COLO829 (cell line): Measurements from ENCODE around the gene SNORC.
"Not testable (repeated sequence)": the region's sequence is repeated elsewhere in the genome, so short reads cannot be mapped to it uniquely, and the experiment has no call there.

Experiments used
- DNase-seq: peaks from one replicate; pipeline ENCODE4 v3.0.0; 2012; ENCODE audit warnings: low spot score

SNORC gene

DNA sequence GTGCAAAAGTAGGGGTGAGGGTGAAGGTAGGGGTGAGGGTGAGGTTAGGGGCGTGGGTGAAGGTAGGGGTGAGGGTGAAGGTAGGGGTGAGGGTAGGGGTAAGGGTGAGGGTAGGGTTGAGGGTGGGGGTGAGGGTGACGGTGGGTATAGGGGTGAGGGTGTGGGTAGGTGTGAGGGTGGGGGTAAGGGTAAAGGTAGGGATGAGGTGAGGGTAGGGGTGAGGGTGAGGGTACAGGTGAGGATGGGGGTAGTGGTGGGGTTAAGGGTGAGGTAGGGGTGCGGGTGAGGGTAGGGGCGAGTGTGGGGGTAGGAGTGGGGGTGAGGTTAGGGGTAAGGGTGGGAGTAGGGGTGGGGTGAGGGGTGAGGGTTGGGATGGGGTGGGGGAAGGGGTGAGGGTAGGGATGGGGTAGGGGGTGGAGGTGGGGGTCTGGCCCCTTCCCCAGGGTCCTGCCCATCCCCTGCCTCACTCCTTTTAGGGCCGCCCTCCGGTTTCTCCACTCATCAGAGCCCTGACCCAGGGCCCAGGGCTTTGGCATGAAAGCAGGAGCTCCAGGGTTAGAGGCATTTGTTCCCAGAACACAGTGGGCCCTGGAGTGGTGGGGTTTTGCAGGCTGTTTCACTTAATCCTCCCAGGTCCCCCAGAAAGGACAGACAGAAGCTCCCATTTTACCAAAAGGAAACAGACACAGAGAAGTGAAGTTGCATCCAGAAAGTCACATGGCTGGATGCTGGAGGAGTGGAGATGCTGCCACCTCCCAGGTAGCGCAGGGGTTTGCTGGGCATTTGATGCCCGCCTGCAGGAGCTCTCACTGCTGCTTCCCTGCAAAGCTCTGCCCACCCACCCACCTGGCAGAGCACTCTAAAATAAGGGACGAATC is 26.9 kb downstream of the SNORC start:
- DNase-seq, result no peak

DNA sequence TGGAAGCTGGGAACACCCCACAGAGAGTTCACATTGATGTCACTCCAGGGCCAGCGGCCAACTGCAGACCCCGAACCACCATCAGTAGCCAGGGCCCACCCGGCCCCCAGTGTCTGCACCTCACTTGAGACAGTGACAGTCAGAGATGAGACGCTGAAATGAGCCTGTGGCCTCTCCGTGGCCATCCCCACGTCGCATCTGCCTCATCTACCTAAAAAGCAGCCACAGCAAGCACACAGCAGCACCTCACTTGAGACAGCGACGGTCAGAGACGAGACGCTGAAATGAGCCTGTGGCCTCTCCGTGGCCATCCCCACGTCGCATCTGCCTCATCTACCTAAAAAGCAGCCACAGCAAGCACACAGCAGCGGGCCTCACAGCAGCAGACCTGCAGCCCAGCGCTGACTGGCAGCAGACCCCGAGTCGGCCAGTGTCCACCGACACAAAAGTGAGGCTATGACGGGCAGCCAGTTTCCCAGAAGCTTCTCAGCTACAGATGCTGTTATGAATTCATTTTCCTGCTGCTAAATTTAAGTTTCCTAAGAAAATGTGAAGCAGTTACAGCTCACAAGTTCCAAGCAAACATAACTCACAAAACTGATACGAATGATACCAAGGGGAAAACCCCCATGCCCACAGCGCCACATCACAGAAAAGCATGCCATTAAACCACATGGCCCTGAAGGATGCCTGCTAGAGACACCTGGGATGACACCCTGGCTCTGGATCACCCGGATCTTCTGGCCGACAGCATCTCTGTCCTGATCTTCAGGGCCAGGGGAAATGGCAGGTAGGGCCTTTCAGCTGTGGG is 27.7 kb downstream of the SNORC start:
- DNase-seq, result no peak

DNA sequence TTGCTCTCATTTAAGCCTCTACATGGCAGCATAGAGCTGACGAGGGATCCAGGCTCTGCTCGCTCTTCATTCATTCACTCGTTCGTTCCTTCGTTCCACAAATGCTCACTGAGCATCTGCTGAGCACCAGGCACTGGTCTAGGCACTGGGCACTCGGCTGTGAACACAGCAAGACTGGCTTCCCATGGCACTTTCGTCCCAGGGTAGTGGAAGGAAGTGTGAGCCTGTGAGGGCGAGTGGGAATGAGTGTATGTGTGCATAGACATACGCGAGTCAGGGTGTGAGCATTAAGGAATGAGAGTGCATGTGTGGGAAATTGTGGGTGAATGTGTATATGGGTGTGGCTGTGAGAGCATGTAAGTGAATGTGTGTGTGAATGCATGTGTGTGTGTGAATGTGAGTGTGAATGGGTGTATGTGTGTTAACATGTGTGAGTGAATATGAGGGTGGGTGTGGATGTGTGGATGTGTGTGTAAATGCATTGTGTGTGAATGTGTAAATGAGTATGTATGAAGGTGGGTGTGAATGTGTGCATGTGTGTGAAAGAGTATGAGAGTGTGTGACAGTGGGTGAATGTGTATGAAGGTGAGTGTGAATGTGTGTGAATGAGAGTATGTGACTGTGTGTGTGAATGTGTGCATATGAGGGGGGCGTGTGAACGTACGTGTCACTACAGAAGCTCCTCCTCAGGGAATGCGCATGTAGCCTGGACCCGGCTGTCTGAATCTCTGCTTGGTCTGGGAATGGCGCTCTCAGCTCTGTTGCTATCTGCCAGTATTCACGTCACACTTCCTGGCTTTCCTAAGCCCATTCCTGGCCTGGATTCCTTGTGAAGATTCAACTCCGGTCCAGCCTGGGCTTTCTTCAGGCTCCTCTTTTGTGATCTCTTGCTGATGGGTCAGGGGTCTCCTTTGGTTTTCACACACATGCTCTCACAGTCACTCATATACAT is 28.8 kb downstream of the SNORC start:
- DNase-seq, result no peak

DNA sequence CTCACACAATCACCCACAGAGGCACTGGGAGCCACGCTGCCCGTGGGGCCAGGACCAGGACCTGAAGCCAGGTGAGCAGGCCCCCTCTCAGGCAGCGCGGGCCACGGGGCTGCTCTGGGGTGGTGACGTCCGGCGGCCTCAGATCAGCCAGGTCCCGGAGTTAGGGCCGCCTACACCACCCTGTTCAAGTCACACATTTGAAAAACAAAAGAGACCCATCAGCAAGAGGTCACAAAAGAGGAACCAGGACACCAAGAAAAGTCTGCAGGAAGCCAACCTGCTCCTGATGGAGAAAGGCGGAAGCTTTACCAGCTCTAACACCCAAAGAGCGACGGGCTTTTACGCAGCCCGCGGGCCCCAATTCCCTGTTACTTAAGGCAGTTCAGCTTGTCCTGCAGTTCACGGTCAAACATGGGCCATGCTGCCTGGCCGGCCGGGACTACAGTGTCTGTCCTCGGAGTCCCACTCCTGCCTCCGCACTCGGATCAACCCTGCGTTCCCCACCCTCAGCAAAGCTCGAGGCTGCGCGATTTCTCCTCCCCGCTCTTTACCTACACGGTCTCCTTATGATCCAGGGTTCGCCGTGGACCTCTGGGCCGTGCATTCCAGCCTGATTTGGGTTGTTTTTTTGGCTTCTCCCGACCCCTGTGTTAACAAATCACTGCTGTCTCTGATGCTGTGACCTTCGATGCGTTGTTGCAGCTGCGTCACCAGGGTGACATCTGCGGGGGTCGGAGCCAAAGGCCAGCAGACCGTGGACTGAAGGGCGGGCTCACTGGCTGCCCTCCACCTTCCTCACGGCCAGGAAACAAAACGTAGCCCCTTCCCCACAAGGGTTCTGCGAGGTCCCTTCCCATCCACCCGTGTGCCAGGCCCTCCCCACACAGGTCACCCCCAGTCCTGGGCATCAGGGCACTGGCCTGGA is 31.0 kb downstream of the SNORC start:
- no peak for DNase-seq

DNA sequence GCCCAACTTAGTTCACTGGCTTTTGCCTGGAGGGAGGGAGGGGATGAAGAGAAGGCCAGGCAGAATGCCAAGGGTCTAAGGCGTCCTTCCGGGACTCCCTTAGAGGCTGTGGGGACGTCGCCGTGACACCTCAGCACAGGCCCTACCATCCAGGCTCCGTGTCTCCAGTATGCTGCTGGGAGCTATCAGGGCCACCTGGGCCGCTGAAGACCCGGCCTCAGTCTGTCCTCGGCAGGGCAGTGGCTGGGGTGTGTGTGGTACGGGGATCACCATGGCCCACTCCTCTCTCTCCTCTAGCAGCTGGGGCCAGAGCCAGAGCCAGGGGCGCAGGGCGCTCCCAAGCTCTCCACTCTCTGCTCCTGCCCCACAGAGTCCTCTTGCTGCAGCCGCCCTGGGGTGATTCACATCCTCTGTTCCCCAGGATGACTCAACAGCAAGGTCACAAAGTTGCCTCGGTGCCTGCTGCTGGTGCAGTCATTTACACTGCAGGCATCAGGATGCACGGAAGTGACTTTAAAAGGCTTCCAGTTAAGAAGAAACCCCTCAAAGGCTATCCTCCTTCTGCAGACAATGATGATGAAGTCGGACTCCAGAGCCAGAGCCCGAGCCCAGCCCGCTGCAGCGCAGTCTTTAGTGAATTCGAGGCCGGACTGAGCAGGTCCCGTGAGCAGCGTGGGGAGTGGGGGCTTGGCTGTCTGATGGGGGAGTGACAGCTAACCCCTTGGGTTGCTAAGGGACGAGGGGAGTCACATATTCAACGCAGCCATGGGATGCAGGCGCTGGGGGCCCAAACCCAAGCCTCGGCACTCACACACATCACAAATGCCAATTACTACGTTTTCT is 31.9 kb downstream of the SNORC start:
- DNase-seq, result peak; percentile 60

DNA sequence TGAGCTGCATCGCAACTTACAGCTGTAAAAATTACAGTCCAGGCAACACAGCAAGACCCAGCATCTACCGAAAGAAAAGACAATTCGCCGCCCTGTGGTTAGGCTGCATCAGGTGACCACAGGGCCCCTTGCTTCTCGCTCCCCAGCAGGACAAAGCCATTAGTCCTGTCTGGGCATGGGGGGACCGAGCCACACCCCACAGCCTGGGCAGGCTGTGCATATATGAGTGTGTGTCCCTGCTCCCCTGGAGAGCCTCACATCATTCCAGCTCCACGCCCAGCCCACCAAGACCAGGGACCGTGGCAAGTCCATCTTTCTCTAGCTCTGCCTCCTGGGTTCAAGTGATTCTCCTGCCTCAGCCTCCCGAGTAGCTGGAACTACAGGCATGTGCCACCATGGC is 33.9 kb downstream of the SNORC start:
- DNase-seq, result no peak

DNA sequence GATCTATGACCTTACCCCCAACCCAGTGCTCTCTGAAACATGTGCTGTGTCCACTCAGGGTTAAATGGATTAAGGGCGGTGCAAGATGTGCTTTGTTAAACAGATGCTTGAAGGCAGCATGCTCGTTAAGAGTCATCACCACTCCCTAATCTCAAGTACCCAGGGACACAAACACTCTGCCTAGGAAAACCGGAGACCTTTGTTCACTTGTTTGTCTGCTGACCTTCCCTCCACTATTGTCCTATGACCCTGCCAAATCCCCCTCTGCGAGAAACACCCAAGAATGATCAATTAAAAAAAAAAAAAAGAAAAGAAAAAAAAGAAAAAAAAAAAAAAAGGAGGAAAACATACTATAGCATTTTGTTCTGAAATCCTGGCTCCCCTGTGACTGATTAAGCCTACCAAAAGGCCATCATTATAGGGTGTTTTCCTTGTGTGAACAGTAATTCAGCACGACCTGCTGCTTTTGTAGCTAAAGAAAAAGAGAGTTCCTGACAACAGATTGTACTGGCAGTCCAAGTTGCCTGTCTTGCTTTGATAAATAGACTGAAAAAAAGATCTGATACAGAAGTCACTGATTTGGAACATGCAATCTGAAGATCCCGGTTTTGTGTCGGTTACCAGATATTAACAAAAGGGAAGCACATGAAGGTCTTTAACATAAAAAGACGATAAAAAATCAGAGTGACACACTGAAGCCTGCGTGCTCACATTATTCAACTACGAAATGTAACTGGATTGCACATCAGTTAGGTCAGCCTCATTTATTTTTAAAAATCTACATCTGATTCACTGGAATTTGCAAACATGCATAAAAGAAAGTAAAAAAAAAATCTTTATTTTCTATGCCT is 37.0 kb downstream of the SNORC start:
- DNase-seq, result not testable (repeated sequence)

DNA sequence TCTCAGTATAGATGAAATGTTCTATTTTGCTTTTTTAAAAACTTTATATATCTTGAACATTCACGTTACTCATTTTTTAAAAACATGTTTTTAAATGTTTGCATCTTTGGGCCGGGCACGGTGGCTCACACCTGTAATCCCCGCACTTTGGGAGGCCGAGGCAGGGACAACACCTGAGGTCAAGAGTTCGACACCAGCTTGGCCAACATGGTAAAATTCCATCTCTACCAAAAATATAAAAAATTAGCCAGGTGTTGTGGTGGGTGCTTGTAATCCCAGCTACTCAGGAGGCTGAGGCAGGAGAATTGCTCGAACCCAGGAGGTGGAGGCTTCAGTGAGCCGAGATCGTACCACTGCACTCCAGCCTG is 37.6 kb downstream of the SNORC start:
- not testable (repeated sequence) for DNase-seq

DNA sequence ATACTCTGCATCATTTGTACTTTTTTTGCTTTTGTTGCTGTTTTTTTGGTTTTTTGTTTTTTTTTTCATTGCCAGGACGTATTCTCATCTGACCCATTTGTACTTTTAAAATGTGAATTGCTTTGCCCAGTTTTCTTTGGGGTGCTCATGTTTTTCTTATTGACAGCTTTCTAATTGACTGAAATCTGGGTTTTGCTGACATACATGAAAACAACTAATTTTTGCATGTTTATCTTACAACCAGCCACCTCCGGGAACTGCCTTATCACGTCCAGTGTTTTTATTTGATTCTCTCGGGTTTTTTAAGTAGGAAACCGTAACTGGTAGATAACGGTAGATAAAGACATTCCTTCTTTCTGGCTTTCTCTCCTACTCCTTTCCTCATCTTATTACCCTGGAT is 38.6 kb downstream of the SNORC start:
- no peak for DNase-seq

DNA sequence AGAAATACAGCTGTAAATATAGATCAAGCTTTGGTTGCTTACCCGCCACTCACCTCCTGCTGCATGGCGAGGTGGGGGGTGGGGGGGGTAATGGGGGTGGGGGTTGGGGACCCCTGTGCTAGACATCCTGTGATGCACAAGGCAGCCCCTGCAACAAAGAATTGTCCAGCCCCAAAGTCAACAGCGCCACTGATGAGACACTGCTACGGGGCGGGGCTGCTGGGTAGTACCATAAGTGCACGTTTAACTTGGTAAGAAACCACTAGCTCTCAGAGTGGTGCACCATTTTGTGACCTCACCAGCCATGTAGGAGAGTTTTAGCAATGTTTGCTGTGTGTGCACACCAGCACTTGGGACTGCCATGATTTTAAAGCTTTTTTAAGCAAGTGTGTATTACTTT is 40.3 kb downstream of the SNORC start:
- no peak for DNase-seq

DNA sequence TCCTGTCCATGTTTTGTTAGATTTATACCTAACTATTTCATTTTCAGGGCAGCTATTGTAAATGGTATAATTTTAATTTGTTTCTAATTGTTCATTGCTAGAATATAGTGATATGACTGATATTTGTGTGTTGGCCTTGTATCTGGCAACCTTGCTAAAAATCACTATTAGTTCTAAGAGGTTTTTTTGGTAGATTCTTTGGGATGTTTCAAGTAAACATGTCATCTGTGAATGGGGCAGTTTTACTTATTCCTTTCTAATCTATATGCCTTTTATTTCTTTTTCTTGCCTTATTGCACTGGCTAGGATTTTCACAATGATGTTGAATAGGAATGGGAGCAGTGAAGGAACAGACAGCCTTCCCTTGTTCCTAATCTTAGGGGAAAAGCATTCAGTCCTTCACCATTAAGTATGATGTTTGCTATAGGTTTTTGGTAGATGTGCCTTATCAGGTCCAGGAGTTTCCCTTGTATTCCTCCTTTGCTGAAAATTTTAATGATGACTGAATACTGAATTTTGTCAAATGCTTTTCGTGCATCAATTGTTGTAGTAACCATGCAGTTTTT is 41.7 kb downstream of the SNORC start:
- DNase-seq, result no peak

DNA sequence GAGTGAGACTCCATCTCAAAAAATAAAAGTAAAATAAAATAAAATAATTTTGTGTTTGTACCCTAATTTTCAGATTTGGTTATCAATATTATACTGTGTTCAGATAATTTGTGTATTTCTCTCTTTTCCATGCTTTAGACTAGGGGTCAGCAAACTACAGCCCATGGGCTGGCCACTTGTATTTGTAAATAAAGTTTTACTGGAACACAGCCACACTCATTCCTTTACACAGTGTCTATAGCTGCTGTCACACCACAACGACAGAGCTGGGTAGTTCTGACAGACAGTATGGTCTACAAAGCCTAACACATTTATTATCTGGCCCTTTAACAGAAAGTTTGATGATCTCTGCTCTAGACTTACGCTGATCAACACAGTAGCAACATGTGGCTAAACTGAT is 43.8 kb downstream of the SNORC start:
- no peak for DNase-seq

DNA sequence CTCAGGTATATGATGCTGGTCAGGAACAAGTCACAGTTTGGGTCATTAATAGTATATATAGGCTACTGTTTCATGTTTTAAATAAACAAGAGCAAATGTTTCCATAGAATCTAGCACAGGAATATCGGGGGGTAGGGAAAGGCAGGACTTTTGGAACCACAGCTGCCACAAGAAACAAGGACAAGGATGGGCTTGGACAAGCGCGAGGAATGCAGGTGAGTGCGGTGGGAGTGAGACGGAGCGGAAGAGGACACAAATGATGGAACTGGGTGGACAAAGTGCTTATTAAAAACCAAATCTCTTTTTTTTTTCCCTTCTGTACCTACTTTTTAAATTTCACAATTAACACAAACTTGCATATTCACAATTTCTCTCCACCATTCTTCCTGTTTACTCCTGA is 49.1 kb downstream of the SNORC start:
- no peak for DNase-seq

DNA sequence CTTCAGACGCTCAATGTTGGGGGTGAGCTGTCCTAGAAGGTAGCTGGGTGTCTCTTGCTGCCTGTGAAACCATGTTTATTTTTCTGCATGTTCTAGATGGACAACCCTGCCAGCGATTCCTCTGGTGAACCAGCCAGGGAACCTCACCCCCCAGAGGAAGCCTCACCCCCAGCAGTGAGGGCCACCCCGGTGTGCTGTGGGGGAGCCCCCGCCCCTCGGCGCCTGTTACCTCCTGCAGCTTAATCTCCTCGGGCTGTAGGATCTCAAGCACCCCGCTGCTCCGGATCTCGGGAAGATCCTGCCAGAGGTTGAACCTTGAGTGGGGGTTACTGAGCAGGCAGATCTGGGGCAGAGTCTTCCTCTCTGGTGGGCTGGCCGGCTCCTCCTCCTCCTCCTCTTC is 50.0 kb downstream of the SNORC start:
- DNase-seq, result no peak

DNA sequence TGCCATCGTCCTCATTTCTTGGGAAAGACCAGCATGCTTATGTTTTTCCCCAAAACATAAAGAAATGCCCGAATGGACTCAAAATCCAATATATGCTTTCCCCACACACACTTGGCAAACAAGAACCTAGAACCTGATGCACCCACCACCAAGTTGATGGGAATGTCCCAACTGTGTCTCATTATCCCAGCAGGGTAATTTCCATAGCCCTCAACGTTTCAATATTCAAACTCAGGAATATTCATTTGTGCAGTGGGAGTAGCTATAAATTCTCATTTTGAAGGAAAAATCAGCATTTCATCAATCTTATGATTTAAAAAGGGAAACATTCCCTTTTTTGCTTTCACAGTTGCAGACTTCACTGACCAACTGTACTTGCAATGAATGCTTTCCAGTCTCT is 50.7 kb downstream of the SNORC start:
- DNase-seq, result no peak

DNA sequence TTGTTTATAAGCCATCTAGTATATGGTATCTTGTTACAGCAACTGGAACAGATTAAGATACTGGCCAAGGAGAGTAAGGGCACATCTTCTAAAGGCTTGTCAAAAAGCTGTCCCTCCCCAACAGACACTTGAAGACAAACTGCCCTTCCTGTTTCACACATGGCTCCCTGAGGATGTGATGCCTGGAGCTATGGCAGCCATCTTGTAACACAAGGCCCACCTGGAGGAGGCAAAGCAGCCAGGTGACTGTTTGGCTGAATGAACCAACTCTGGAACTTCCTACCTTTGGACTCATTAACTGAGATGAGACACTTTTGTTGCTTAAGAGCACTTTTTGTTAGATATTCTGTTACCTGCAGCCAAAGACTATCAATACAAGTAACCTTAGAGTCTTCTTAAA is 54.4 kb downstream of the SNORC start:
- DNase-seq, result no peak

DNA sequence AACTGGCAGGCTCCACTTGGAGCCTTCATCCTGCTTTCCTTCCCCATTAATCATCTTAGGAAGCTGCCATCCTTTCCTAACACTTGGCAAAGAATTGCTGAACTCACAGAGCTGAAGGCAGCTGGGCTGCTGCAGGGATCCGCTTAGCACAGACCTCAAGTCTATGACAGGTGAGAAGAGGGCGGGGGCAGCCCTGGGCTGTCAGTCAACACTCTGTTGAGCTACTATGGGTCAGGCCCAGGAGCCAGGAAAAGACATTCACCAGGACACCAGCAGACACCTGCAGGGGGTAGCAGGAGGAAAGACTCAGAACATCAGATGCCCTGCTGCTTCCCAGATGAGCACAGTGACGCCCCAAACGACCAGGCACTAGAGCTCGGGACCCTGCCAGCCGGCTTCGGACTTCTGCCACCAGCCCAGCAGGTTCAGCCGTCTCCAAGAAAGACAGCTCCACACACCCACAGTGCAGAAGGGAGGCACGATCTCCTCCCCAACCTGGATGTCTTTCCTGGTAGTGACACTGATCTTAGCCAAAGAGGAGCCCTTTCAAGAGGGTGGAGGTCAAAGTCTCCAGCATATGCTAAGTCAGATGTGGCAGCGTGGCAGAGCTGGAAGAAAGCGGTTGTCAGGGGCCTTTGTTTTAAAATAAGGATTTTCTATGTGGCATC is 55.2 kb downstream of the SNORC start:
- no peak for DNase-seq

DNA sequence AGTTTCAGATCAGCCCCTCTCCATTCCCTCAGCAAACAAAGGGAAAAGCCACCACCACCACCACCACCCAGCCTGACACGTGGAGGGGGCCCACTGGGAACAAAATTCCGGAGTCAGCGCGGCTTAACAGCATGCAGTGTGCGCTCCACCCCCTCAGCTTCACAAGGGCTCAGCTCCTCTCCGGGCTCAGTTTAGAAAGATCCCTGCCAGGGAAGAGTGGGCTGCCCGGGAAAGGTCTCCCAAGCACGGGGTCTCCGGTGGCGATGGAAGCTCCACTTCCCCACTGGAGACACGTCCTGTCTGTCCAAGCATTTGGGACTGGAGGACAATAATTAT is 55.7 kb downstream of the SNORC start:
- DNase-seq, result no peak
